Pons (tissue), 1 donor: Measurements from ENCODE around the gene RBPJ.

Experiments
- DNase-seq: peaks from one replicate; pipeline ENCODE4 v3.0.0-alpha.2; 2016; ENCODE audit warnings: low spot score

The RBPJ gene

DNA sequence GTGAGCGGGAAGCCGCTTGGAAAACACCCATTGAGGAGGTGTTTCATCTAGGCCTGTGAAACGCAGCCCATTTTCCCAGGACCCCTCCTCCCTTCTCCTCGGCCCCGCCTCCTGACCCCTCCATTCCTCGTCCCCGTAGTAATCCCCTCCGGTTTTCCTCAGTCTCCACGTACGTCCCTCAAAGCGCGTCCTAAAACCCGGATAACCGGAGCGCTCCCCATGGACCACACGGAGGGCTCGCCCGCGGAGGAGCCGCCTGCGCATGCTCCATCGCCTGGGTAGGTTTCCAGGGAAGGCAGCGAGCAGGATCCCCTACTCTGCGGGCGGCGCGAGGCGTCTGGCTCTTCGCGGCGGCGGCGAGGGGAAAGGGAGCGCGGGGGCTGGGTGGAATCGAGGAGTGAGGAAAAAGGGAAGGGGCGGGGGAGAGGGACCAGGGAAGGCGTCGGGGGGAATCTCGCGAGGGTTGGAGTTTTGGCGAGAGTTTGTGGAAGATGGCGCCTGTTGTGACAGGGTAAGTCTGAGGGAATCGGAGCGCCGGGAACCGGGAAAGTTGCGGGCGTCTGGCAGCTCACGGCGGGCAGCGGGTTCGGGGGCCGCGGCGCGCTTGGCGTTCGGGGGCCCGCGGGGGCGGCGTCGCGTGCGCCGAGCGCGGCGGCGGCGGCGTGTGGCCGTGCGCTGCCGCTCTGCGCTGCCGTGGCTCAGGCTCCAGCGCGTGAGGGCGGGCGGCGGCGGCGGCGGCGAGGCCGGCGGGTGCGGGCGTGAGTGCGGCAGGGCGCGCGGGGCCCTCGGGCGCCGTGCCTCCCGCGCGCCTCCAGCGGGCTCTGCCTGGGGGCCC is at the start of gene RBPJ:
RBPJ (plus strand) TSS at position 477 of the 835 bp plus-strand sequence; CDS start at position 492, 15 bp downstream.
- DNase-seq, result peak; percentile 93

DNA sequence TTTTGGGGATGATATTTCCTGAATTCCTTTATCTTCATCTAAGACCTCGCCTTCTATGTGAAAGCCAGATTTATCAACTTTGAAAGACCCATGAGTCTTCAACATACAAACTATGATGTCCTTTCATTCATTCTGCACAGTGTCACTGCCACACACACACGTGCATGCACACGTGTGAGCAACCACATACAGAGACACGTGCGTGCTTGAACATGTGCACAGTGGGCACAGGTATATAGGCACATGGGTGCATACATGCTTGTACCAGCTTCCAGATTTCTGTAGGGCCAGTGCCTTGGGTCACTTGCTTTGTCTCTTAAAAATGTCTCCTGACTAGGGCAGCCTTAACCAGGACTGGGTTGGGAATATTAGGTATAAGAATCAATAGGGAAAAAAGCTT is 49.1 kb upstream of the RBPJ start:
- no peak for DNase-seq

- peak; percentile 35 for DNase-seq
Measured at GRCh38 chr4:26272654-26273615, 47.9 kb upstream of the RBPJ start.

DNA sequence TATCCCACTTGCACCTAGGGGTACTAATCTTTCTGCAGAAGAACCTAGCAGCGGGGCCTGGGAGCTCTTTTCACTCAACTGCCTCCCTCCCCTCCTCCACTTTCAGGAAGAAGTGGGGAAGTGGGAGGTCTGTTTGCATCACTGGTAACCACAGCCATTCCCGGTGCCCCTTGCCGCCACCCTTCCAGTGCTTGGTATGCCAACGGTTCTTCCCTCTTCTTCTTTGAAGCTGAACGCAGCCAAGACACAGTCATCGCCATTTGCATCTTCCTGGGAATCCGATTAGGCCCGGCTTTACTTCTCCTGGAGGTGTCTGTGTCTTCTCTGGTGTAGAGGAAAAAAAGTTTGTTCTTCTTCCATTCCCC is 47.2 kb upstream of the RBPJ start:
- DNase-seq, result peak; percentile 28

DNA sequence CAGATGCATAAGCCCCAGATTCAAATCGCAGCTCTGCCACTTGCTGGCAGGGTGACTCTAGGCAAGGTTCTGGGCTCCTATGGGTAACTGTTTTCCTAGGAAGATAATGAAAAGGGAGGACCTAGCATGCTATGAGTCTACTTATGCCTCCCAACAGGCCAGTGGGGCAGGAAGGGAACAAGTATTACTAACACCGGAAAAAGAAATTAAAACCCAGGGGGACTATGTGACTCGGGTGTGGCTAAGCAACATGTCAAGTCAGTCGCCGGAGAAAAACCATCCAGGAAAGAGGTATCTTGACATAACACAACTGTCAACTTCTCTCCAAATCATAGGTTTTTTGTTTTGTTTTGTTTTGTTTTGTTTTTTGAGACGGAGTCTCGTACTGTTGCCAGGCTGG is 45.5 kb upstream of the RBPJ start:
- no peak for DNase-seq

DNA sequence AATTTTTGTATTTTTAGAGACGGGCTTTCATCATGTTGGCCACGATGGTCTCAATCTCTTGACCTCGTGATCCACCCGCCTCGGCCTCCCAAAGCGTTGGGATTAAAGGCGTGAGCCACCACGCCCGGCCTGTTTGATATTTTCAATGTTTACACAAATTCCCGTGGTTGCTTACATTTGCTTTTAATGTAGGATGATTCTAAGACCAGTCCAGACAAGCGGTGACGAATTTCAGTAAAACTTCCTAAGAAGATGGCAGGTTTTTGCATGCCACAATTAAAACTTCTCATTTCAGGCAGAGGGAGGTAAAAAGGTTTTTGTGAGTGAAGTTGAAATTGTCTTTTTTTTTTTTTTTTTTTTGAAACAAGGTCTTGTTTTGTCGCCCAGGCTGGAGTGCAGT is 41.4 kb upstream of the RBPJ start:
- no peak for DNase-seq

- DNase-seq, result no peak
Measured at GRCh38 chr4:26281881-26282280, 38.9 kb upstream of the RBPJ start.

DNA sequence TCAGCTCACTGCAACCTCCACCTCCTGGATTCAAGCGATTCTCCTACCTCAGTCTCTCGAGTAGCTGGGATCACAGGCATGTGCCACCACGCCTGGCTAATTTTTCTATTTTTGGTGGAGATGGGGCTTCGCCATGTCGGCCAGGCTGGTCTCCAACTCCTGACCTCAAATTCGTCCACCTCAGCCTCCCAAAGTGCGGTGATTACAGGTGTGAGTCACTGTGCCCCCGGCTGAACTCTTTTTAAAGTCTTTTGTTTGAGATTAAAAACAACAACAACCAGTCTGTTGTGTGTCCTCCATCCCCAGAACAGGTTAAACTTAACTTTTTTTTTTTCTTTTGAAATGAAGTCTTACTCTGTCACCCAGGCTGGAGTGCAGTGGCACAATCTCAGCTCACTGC is 36.3 kb upstream of the RBPJ start:
- DNase-seq, result no peak

DNA sequence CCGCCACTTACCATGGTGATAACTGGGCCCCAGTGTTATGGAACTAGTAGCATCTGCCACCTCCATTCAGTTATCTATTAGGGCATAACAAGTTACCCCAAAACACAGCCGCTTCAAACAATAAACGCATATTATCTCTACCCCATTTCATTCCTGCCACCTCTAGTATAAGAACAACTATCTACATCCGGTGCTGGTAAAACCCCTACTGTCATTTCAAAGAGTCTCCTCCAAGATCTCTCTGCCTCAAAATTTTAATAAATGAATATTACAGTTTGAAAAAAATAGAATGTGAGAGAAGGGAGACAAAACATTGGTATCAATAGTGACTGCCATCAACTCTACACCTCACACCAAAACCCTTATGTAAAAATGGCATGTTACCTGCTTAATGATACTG is 35.5 kb upstream of the RBPJ start:
- no peak for DNase-seq

DNA sequence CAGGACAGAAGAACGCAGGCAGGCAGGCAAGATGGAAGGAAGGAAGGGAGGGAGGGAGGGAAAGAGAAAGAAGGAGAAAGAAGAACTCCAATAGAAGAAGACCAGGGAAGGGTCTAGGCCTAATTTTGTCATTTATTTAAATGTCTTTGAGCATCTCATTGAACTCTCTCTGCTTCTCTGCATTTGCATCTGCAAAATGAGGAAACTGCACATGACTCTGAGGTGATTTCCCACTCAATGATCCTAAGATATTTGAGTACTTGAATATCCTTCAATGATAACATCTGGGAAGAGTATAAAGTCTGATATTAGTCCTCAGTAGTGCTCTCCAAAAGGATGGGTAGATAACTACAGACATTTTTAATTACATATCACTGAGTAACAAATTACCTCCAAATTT is 33.1 kb upstream of the RBPJ start:
- no peak for DNase-seq

DNA sequence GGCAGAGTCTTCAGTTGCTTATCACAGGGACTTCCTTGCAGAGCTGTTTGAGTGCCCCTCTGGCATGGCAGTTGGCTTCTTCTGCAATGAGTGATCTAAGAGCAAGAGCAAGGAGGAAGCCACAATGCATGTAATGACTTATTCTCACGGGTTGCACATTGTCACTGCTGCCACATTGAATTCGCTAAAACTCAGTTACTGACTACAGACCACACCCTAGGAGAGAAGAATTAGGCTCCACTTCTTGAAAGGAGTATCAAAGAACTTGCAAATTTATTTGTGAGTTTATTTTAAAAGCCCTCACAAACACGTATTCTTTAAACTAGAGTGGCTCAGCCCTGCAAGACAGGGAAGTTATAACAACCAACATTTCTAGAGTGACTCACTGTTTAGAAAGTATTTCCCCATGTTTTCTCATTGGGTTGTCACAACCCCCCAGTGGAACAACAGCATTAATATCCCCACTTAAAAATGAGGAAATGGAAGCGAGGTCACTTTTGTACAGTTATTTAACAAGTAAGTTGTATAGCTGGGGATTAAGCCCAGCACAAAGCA is 32.4 kb upstream of the RBPJ start:
- peak; percentile 43 for DNase-seq

GRCh38 chr4:26289401-26289800 is 31.4 kb upstream of the RBPJ start:
- DNase-seq, result no peak

- no peak for DNase-seq
Measured at GRCh38 chr4:26290321-26290720, 30.5 kb upstream of the RBPJ start.

DNA sequence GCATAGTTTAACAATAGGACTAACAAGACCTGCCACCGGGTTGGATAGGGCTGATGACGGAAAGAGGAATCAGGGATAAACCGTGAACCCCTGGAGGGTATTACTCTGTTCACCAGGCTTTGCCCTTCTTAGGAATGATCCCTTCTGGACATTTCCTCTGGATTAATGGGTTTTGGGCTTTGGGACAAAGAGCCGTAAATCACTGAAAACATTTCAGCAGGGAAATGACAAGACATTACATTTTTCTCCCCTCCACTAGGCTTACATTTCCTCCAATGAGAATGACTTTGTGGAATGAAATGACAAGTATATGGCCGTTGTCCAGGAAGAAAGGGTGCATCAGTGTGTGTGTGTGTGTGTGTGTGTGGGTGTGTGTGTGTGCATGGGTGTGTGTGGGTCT is 25.9 kb upstream of the RBPJ start:
- DNase-seq, result no peak

- DNase-seq, result no peak
Measured at GRCh38 chr4:26296021-26296420, 24.8 kb upstream of the RBPJ start.

DNA sequence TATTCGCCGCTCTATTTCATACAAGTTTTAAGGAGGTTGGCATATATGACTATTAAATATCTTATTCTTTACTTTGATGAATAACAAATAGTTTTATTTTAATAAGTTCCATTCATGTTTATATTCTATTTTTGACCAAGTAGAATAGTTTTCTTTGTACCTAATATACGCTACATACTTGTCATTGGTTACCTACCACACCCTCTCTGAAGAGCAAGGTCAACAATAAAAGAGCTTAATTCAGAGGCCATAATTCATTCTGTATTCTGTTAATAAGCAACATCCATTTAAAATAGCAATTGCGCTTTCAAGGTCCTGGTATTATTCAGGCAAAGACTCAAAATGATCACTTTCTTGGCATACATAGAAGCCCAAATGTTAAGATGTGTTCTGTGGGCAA is 24.3 kb upstream of the RBPJ start:
- DNase-seq, result no peak

DNA sequence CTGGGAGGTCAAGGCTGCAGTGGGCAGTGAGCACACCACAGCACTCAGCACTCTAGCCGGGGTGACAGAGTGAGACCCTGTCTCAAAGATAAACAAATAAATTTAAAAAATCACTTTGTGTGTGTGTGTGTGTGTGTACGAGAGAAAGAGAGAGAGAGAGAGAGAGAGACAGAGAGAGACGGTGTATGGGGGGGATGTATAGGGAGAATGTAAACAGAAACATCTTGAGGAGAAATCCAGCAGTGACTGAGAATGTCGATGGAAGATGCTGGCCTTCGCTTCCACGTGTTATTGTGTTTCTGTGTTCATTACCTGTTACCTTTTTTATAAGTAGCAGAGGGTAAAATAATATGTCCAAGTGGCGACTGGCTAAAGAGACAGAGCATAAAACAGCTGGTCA is 23.6 kb upstream of the RBPJ start:
- DNase-seq, result no peak

GRCh38 chr4:26298198-26298947 is 22.4 kb upstream of the RBPJ start:
- no peak for DNase-seq

DNA sequence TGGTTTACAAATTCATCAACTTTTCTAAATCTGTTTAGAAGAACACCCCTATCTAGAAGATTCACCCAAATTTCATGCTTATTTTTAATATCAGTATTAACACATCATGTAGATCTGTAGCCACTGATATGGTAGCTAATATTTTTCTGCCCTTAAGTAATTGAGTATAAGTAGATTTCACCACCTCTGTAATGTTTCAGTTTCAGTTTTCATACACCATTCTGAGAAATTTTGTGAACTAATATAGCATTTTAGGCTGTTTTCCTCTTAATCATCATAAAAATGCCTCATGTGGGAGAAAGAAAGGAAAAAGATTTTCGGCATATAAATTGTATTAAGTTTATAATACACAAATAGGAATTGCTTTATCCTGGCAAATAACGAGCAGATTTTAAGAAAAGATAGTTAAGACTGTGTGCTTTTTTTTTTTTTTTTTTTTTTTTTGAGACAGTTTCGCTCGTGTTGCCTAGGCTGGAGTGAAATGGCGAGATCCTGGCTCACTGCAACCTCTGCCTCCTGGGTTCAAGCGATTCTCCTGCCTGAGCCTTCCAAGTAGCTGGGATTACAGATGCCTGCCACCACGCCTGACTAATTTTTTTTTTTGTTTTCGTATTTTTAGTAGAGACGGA is 21.4 kb upstream of the RBPJ start:
- DNase-seq, result no peak

- no peak for DNase-seq
Measured at GRCh38 chr4:26300314-26301307, 20.2 kb upstream of the RBPJ start.
